ENCODE results near the gene UTS2.

Gene UTS2

DNA sequence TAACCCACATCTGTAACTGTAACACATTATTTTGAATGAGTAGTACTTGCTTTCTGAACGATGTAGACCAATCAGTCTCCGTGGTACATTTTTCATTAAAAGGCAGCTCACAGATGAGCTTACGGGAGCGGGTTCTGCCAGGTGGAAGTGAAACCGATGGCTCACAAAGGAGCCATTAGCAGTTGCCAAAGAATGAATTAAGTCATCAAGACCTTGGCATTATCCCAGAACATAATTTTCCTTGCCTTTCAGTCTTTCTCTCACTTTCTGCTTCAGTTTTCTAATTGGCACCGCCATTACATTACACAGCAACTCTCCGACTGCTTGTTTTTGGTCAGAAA is 33.5 kb upstream of the UTS2 start:
- Histone ChIP-seq H3K9me3 (ENCODE audit: insufficient read depth, low read length) (no peaks in the 10 kb centered on the region), H3K36me3 (replicated peaks; ENCODE audit: low read depth, low read length) (no peaks in the 10 kb centered on the region), H4K20me1 (ENCODE audit: insufficient read depth, low read length) (no peaks in the 10 kb centered on the region), H3K4me3 (ENCODE audit: low read length) (no peak overlapping the region), H3K4me1 (ENCODE audit: low read length) (0 out of 2 replicates have a peak, but pooled peaks cover 5% of the 10 kb centered on the region), H3K27me3 (ENCODE audit: low read depth, low read length) (0 out of 2 replicates have a peak, but pooled peaks cover 5% of the 10 kb centered on the region), H3K79me2 (ENCODE audit: low read length) (no peaks in the 10 kb centered on the region), H3K4me2 (ENCODE audit: low read length) (peak overlapping the region; percentile 39; the same call in 1 of the 2 replicates), H2AFZ (ENCODE audit: low read depth, low read length) (no peak overlapping the region), H3K27ac (ENCODE audit: low read length) (no peak overlapping the region), H3K9ac (ENCODE audit: low read length) (no peak overlapping the region)
- TF ChIP-seq CTCF (IDR thresholded peaks at IDR 0.05; ENCODE audit: low read depth, low read length) (no peak), EZH2phosphoT487 (IDR thresholded peaks at IDR 0.05; ENCODE audit: low read depth) (no peak)

DNA sequence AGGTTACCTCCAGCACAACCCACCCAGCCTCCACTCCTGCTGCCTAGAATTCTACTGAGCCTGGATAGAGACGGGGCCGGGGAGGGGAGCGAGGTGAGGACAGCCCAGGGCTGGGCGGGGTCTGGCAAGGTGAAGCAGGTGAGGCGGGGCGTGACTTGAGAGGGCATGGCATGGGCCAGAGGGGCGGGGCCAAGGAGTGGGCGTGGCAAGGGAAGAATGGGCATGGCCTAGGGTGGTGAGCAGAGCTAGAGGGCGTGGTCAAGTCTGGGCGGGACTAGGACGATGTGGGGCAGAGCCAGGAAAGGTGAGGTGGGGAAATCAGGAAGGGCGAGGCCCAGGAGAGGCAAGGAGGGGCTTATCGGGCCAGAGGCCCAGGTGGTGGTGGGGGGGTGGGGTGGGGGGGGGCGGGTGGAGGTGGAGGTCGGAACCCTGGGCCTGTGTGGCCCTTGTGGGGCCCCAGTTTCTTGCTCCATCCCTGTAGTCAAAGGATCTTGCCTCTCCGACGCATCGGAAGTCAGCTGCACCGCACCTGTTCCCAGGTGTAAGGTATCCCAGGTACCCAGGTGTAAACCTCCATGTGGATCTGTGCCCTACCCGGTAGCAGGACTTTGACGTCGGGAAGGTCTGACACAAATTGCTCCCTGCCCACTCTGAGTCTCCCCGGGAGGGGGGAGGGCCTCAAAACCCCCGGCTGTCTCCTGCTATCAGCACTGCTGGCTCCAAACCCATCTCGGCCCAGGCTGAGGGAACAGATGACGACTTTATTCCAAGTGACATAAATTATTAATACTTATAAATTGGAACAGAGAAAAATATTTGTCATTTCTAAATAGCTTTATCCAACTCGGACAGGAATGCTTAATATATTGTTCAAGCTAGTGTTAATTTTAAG is 32.9 kb upstream of the UTS2 start:
- Histone ChIP-seq H2AFZ (ENCODE audit: low read depth, low read length) (no peak overlapping the region), H3K79me2 (ENCODE audit: low read length) (no peaks in the 10 kb centered on the region), H3K27me3 (ENCODE audit: low read depth, low read length) (0 out of 2 replicates have a peak, but pooled peaks cover 5% of the 10 kb centered on the region), H3K9me3 (ENCODE audit: insufficient read depth, low read length) (no peaks in the 10 kb centered on the region), H3K4me3 (ENCODE audit: low read length) (no peak overlapping the region), H3K4me1 (ENCODE audit: low read length) (0 out of 2 replicates have a peak, but pooled peaks cover 5% of the 10 kb centered on the region), H3K4me2 (ENCODE audit: low read length) (peak overlapping the region; percentile 39; the same call in 1 of the 2 replicates), H3K36me3 (replicated peaks; ENCODE audit: low read depth, low read length) (no peaks in the 10 kb centered on the region), H3K9ac (ENCODE audit: low read length) (no peak overlapping the region), H3K27ac (ENCODE audit: low read length) (no peak overlapping the region), H4K20me1 (ENCODE audit: insufficient read depth, low read length) (no peaks in the 10 kb centered on the region)
- TF ChIP-seq CTCF (IDR thresholded peaks at IDR 0.05; ENCODE audit: low read depth, low read length) (no peak), EZH2phosphoT487 (IDR thresholded peaks at IDR 0.05; ENCODE audit: low read depth) (no peak)

DNA sequence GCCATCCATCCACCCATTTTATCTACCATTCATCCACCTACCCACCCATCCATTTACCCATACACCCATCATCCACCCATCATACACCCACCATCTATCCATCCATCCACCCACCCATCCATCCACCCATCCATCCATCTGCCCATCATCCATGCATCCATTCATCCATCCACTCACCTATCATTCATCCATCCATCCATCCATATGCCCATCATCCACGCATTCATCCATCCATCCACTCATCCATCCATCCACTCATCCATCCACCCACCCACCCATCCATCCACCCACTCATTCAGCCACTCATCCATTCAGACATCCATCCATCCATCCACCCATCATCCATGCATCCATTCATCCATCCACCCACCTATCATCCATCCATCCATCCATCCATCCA is 31.9 kb upstream of the UTS2 start:
- no peak overlapping the region for H3K4me3 ChIP-seq (ENCODE audit: low read length)
- H2AFZ ChIP-seq (ENCODE audit: low read depth, low read length): no peak overlapping the region
- H3K9me3 ChIP-seq (ENCODE audit: insufficient read depth, low read length): no peaks in the 10 kb centered on the region
- no peak overlapping the region for H3K27ac ChIP-seq (ENCODE audit: low read length)
- TF ChIP-seq EZH2phosphoT487 (IDR thresholded peaks at IDR 0.05; ENCODE audit: low read depth) (no peak), CTCF (IDR thresholded peaks at IDR 0.05; ENCODE audit: low read depth, low read length) (no peak)
- H3K79me2 ChIP-seq (ENCODE audit: low read length): no peaks in the 10 kb centered on the region
- no peaks in the 10 kb centered on the region for H3K36me3 ChIP-seq (replicated peaks; ENCODE audit: low read depth, low read length)
- 0 out of 2 replicates have a peak, but pooled peaks cover 5% of the 10 kb centered on the region for H3K4me1 ChIP-seq (ENCODE audit: low read length)
- H3K4me2 ChIP-seq (ENCODE audit: low read length): no peak overlapping the region
- no peaks in the 10 kb centered on the region for H4K20me1 ChIP-seq (ENCODE audit: insufficient read depth, low read length)
- no peak overlapping the region for H3K9ac ChIP-seq (ENCODE audit: low read length)
- 0 out of 2 replicates have a peak, but pooled peaks cover 5% of the 10 kb centered on the region for H3K27me3 ChIP-seq (ENCODE audit: low read depth, low read length)

GRCh38 chr1:7879228-7879627 is 26.4 kb upstream of the UTS2 start:
- no peak overlapping the region for H2AFZ ChIP-seq (ENCODE audit: low read depth, low read length)
- no peak overlapping the region for H3K9ac ChIP-seq (ENCODE audit: low read length)
- H3K27me3 ChIP-seq (ENCODE audit: low read depth, low read length): 0 out of 2 replicates have a peak, but pooled peaks cover 5% of the 10 kb centered on the region
- H3K79me2 ChIP-seq (ENCODE audit: low read length): no peaks in the 10 kb centered on the region
- no peak overlapping the region for H3K4me2 ChIP-seq (ENCODE audit: low read length)
- H3K9me3 ChIP-seq (ENCODE audit: insufficient read depth, low read length): no peaks in the 10 kb centered on the region
- TF ChIP-seq EZH2phosphoT487 (IDR thresholded peaks at IDR 0.05; ENCODE audit: low read depth): no peak
- no peak for TF ChIP-seq CTCF (IDR thresholded peaks at IDR 0.05; ENCODE audit: low read depth, low read length)
- no peaks in the 10 kb centered on the region for H4K20me1 ChIP-seq (ENCODE audit: insufficient read depth, low read length)
- no peak overlapping the region for H3K27ac ChIP-seq (ENCODE audit: low read length)
- H3K4me1 ChIP-seq (ENCODE audit: low read length): no peaks in the 10 kb centered on the region
- H3K4me3 ChIP-seq (ENCODE audit: low read length): no peak overlapping the region
- H3K36me3 ChIP-seq (replicated peaks; ENCODE audit: low read depth, low read length): no peaks in the 10 kb centered on the region

All from OCI-LY3 (cell line).